Smooth muscle cell (in vitro differentiated cells): ENCODE data around the gene GLDN. TPM values are rescaled to one million over a fixed set of nuclear protein-coding genes. Genes with fewer than 3 reads are reported as not detected.

Experiments used
- DNase-seq: peaks from one replicate; lab custom pipeline; 2025; ENCODE audit not compliant: unreplicated experiment; lab: John Stamatoyannopoulos, UW
- H2AFZ ChIP-seq: fragments of 200-600 bp; sonication (generic); 2 replicates; pipeline ENCODE4 v1.6.0; 2016; ENCODE audit warnings: antibody characterized with exemption, low read depth, mild to moderate bottlenecking
- H3F3A ChIP-seq: fragments of 200-600 bp; sonication (generic); 2 replicates; pipeline ENCODE4 v1.6.0; 2017; ENCODE audit warnings: antibody characterized with exemption, low read depth
- H3K27ac ChIP-seq: fragments of 200-600 bp; sonication (generic); 2 replicates; pipeline ENCODE4 v1.5.1; 2016; ENCODE audit warnings: low read depth, mild to moderate bottlenecking
- H3K27me3 ChIP-seq: fragments of 200-600 bp; sonication (generic); 2 replicates; pipeline ENCODE4 v1.6.1; 2016; ENCODE audit warnings: low read depth, mild to moderate bottlenecking
- H3K36me3 ChIP-seq: fragments of 200-600 bp; sonication (generic); 2 replicates; pipeline ENCODE4 v1.5.1; 2016; ENCODE audit warnings: low read depth
- H3K4me1 ChIP-seq: fragments of 200-600 bp; sonication (generic); 2 replicates; pipeline ENCODE4 v1.5.1; 2016; ENCODE audit warnings: low read depth
- H3K4me2 ChIP-seq: fragments of 200-600 bp; sonication (generic); 2 replicates; pipeline ENCODE4 v1.6.0; 2016; ENCODE audit warnings: mild to moderate bottlenecking
- H3K4me3 ChIP-seq: fragments of 200-600 bp; sonication (generic); 2 replicates; pipeline ENCODE4 v1.5.1; 2016; ENCODE audit warnings: mild to moderate bottlenecking
- H3K79me2 ChIP-seq: fragments of 200-600 bp; sonication (generic); 2 replicates; pipeline ENCODE4 v1.6.0; 2016; ENCODE audit warnings: low read depth, mild to moderate bottlenecking
- H3K9ac ChIP-seq: fragments of 200-600 bp; sonication (generic); 2 replicates; pipeline ENCODE4 v1.6.0; 2016; ENCODE audit warnings: low read depth
- H3K9me3 ChIP-seq: fragments of 200-600 bp; sonication (generic); replicated peaks from 2 replicates; pipeline ENCODE4 v1.5.1; 2016; ENCODE audit warnings: low read depth
- H4K20me1 ChIP-seq: fragments of 200-600 bp; sonication (generic); 2 replicates; pipeline ENCODE4 v1.6.0; 2016; ENCODE audit warnings: low read depth
- CTCF ChIP-seq: fragments of 200-600 bp; sonication (generic); IDR thresholded peaks from 2 replicates; pipeline ENCODE4 v1.5.1; 2017; ENCODE audit warnings: borderline replicate concordance, mild to moderate bottlenecking, antibody characterized with exemption; ENCODE audit not compliant: insufficient read depth, poor library complexity, severe bottlenecking
- WGBS: methylation state at CpG from one replicate; pipeline ENCODE4 v1.1.7; 2016; ENCODE audit warnings: low lambda C conversion rate; 5-methylcytosine and 5-hydroxymethylcytosine counted together
- microRNA-seq: library from miRNA; unstranded; fragments of <30 nt; microRNA quantifications from one replicate; pipeline ENCODE4, GENCODE V29; 2016; ENCODE audit warnings: borderline number of aligned reads
- polyA plus RNA-seq: library from polyadenylated mRNA; unstranded; fragments of >200 nt; fragmentation: Nextera tagmentation; extraction: Ambion mirVana; gene quantifications from 2 replicates; pipeline ENCODE4 v1.2.1, GENCODE V29; 2016
- small RNA-seq: library from RNA; depleted of rRNA; stranded (forward); fragments of <200 nt; gene quantifications from one replicate; pipeline ENCODE3, GENCODE V24; 2014
- total RNA-seq: library from RNA; depleted of rRNA; stranded (reverse); fragments of >200 nt; gene quantifications from 2 replicates; pipeline ENCODE4 v1.2.3, GENCODE V29; 2014

The GLDN gene
- total and polyA plus RNA-seq, 2 experiments from 2014 or later: 0.18 to 0.81 TPM

GRCh38 chr15:51450001-51450400, 108.5 kb downstream of the GLDN start:
- Histone ChIP-seq H3K4me3 (no peak overlapping the region), H3K79me2 (no peaks in the 10 kb centered on the region), H3K9me3 (no peaks in the 10 kb centered on the region), H3F3A (no peaks in the 10 kb centered on the region), H3K4me2 (no peak overlapping the region), H2AFZ (no peak overlapping the region), H3K36me3 (no peaks in the 10 kb centered on the region), H3K27me3 (no peaks in the 10 kb centered on the region), H3K9ac (no peak overlapping the region), H3K27ac (no peak overlapping the region), H4K20me1 (no peaks in the 10 kb centered on the region), H3K4me1 (no peaks in the 10 kb centered on the region)
- WGBS: 58% methylated on average over 6 of the region's 6 CpGs
- no peak for TF ChIP-seq CTCF
- DNase-seq: no peak

Small RNA genes lying within 50 kb of the gene (microRNA-seq; reads per million reads assigned to microRNA genes)
- gene MIR7973-1: not detected
- not detected for gene MIR7973-2

Small RNA genes lying within 50 kb of the gene (small RNA-seq; reads per million reads assigned to genes)
- gene AC020891.4: not detected
- not detected for gene MIR7973-1

Other genes with a start within 250 kb of the GLDN start
- gene TNFAIP8L3, start 246.7 kb upstream of the GLDN start, total RNA-seq: not detected in 2 replicates
- gene TNFAIP8L3, start 246.7 kb upstream of the GLDN start, polyA plus RNA-seq: 0.40 TPM in 1 of 2 replicates, not detected in the other
- 1.2 TPM in 1 of 2 replicates, not detected in the other for gene CYP19A1, start 3.1 kb upstream of the GLDN start, total RNA-seq
- gene CYP19A1, start 3.1 kb upstream of the GLDN start, polyA plus RNA-seq: not detected in 2 replicates